ENCODE data around the gene SLC6A8.

SLC6A8 gene

DNA sequence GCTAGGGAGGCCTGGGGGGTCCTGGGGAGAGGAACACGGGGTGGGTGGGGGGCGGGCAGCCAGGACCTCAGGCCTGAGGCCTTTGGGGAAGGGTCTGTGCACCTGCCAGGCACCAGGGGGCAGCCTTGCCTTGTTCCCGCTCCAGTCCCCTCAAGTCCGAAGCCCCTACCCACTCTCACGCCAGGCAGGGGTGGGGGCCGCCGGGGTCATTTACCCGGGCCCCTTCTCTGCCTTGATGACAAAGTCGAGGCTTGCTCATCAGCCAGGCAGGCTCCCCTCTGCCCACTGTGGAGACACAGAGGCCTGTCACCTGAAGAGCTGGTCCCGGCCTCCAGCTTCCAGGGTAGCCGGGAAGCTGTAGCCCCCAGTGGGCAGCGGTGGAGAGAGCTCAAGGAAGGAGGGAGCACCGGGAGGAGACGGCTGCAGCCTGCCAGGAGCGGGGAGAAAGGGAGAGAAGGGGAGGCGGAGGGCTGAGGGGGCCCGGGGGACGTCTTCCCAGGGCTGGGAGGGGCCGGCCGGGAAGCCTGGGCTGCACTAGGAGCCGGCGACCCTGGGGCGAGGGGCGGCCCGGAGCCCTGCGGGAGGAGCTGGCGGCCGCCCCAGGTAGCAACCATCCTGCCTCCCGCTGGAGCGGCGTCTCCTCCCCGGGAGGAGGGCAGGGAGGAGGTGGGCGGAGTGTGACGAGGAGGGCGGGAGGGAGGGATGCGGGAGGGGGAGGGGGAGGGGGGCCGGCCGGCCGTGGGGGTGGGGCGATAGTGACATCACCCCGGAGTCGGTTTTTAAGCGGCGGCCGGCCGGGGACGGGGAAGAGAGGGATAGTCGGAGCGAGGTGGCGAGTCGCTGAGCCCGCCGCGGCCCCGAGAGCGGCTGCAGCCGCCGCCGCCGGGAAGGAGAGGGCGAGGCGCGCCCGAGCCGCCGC, at the start of gene SLC6A8:
Gene SLC6A8 (plus strand): TSS at position 806 of the 919 bp plus-strand sequence. CDS start 649 bp downstream, outside the sequence.
- DNase-seq (ENCODE audit: low read depth): no peak

DNA sequence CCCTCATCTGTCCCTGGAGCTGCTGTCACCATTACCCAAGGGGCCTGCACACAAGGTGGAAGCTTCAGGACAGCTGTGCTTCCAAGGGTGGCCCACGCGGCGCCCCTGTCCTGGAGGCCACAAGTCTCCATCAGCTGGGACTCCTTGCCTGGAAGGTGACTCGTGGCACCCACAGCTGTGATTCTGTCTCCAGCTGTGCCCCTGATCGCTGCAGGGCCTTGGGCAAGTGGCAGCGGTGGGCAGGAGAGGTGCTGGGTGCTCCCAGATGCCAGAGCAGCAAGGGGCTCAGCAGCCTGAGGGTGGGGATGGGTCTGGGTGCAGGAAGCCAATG, 49.7 kb upstream of the SLC6A8 start:
- DNase-seq (ENCODE audit: low read depth): no peak

DNA sequence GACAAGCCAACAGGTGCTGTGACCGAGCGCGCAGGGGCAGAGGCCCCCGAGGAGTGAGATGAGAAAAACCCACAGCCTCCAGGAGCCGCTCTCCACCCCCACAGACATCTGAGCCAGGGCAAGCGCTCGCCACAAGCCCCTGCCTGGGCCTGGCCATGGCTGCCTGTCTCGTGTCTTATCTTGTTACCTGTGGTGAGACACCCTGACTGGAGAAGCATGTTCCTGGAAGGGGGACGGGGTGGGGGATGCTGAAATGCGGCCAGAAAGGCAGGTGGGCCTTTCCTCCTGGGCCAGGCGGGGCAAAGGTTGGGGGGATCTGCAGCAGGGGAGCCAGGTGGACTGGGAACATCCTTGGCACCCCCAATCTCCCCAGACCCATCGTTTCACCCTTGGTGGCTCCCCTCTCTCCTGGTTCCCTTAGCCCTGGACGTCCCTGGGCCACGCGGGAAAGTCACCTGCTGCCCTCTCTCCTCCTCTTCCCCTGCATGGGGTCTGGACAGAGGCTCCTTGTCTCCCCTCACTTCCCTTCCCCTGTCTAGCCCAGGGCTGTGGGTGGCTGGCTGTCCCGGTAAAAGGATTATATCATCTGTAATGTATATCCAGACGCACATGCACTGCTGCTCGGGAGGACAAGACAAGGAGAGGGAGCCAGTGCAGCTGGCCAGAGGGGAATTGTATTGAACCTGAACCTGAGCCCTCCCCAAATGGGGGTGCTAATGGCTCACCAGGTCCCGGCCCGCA, 49.1 kb upstream of the SLC6A8 start:
- no peak for DNase-seq (ENCODE audit: low read depth)

DNA sequence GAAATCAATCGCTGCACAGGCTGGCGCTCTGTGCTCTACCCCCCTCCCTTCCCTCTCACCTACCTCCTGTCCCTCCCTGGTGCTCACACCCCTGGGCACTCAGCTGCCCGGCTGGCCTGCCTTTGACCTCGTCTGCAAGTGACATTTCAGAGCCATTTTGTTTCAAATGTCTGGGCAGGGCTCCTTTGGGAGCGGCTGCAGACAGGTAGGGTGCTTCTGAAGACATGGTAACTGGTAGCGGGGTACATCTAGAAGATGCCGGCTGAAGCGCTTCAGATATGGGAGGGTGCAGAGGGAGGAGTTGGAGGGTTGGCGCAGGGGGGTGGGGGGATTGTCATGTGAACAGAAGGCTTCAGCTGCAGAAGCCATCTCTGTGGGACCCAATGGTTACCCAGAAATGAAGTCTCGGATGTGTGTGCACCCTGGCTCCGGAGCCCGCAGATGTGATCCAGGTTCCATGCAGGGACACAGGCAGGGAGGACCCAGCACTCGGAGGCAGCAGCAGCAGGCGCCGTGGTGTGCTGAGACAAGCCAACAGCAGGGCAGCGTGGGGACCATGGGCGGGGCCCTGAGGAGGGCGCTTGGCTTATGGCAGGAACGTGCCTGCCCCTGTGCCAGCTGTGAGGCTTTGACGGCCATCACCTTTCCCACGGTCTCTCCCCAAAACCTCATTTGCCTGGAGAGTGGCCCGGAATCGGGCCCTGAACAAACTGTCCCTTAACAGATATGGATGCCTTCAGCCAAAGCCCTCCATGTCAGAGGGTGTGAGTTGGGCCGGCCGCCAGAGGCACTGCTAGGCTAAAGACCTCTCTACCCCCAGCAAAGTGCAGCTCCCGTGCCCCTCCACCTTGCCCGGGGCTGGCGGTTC, 48.3 kb upstream of the SLC6A8 start:
- no peak for DNase-seq (ENCODE audit: low read depth)

DNA sequence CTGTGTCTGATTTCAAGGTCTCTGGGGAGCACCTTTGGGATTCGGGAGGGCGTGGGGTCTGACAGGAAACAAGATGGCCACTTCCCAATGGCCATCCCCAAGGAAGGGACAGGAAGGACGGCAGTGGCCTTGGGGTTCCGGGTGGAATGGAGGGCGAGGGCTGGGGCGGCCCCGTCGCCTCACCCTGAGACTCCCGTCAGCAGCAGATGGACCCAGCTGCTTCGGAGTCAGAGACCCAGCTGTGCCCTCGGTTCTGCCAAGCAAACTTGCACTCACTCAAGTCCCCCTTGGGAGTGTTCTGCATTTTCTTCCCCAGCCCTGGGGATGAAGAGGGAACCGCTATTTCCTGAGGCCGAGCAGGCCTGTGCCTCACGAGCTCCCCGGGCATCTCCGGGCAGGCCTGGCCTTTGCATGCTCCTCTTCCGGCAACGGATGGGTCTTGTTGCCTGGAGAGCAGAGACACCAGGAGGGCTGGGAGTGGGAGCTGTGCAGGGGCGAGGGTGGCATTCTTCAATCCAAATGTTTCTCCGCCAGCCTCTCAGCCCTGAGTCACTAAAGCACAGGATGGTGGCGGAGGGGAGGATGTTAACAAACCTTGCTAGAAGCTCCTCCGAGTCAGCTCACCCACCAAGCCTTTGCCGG, 47.6 kb upstream of the SLC6A8 start:
- DNase-seq (ENCODE audit: low read depth): no peak

DNA sequence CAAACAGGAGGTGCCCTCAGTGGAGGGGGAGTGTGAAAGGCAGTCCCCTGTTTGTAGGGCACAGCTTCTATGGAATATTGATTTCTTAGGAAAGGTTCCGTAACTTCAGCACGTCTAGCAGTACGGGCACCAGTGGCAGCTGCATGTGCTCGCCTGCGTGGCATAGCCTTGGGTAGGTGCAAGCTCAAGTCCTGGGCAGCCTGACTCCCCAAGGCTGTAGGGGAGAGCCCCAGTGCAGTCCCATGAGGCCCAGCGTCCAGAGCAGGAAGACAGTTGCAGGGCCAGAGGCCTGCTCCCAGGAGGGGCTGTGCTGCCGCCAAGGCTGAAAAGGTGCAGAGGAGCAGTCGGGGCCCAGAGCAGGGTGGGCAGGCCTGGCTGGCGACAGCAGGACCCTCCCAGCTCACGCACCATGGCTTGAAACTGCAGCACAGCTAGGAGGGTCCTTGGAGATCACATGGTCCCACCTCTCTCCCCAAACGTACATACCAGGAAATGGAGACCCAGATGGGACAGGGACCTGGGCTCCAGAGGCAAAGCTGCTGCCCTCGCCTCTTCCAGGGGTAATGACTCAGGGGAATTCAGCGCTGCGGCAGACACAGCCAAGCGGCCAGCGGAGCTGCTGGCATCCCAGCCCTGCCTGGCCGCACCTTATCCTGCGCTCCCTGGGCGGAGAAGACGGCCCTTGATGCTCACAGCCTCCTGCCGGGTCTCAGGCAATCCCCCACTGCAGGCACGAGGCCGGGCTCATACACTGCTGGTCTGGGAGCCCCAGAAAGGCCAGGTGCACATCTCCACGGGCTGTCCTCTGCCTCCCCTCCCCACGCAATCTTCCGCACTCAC, 46.8 kb upstream of the SLC6A8 start:
- no peak for DNase-seq (ENCODE audit: low read depth)

DNA sequence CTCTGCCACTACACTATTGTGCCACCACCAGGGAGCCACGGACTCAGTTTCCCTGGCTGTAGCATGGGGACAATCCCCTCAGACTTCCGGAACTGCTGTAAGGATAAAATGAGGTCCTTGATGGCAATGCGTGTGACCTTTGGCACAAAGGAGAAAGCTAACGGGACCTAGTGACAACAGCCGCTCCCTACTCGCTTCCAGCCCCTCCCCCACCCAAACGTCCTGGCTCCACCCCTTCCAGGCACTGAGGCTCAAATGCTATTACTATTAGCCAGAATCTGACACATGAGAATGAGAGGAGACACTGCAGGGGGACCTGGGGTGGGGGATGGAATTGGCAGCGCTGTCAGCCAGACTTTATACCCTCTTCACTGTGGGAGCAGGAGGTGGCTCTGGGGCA, 46.1 kb upstream of the SLC6A8 start:
- DNase-seq (ENCODE audit: low read depth): no peak

DNA sequence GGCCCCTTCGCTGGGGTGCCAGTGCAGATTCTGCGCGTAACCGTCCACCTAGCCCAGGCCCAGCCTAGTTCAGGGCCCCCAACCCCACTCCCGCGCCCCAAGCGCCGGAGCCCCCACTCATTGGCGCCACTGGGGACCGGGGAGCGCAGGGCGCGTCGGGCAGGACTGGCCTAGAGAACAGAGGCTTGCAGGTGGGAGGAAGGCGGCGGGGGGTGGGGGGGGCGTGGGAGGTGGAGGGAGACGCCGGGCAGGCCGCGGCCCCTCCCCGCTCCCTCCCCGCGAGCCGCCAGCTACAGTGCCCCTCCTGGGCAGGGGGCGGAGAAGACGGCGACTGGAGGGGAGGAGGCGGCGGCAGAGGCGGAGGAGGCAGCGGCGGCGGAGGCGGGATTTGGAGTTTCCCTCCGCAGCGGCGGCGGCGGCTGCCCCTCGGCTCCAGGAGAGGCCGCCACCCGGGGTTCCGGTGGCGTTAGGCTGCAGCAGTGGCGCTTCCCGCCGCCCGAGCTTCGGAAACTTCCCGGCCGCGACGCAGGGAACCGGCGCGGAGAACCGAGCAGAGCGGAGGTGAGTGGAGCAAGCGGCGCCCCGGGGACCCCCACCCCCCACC, 45.6 kb upstream of the SLC6A8 start:
- DNase-seq (ENCODE audit: low read depth): no peak

DNA sequence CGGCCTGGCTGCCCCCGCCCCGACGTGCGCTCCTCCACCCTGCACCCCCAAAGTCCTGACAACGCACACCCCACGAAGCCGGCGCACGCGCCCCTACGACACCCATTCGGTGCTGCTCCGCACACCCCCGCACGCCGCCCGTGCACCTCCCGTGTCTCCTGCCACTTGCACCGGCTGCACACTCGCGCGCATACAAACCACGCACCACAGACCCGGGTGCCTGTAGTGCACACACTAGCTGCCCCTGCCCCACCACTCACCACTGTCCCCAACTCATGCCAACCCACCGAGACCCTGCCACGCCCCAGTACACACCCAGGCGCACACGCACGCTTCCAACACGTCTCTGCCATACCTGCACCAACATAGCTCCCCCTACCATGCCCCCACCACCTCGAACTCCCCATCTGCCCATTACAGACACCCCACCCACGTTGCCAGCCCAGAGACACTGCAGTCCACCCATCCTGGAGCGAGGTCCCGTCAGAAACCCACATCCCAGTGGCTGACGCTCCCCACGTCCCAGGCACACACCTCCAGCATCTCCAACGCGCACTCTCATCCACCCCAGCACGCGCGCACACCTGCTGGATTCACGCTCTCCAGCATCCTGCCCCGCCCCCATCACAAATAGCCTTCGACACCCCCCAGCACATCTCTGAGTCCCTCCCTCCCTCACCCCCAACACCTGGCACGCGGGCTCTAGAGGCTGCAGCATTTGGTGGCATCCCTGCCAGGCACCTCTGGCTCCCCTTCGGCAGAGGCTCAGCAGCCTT, 44.9 kb upstream of the SLC6A8 start:
- no peak for DNase-seq (ENCODE audit: low read depth)

DNA sequence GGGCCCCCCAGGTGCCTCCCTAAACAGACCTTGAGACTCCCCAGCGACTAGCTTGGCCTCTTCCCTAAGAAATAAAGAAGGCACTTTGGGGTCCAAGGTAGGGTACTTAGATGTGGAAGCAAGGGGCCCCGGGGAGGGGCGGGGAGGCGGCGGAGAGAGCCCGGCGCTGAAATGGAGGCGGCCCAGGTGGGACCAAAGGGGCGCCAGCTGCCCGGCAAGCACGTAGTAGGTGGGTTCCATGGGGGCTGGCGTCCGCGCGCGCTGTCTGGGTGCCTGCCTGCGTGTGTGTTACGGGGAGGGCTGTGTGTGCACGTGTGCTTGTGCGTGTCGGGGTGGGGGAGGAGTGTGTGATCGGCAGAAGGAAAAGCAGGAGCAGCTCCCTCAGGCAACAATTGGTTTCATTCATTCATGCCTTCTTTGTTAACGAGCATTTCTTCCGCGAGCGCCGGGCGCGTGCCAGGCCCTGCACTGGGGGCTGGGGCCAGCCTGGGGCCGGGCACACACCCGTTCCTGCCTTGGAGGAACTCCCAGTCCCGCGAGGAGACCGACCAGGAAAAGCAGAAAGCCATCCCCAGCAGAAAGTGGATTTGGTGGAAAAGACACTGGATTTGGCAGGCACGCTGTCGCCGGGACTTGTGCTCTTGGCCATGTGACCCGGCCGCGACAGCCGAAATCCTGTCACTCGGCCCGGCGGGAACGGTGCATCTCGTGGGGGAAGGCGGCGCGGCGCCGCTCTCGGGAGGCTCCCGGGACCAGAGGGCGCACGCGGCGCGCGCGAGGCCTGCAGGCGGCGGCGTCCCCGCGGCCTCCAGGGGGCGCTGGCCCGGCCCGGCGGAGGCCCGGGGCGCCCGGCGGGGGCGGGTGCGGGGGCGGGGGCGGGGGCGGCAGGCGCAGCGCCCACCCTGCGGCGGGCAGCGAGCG, 44.0 kb upstream of the SLC6A8 start:
- DNase-seq (ENCODE audit: low read depth): no peak

DNA sequence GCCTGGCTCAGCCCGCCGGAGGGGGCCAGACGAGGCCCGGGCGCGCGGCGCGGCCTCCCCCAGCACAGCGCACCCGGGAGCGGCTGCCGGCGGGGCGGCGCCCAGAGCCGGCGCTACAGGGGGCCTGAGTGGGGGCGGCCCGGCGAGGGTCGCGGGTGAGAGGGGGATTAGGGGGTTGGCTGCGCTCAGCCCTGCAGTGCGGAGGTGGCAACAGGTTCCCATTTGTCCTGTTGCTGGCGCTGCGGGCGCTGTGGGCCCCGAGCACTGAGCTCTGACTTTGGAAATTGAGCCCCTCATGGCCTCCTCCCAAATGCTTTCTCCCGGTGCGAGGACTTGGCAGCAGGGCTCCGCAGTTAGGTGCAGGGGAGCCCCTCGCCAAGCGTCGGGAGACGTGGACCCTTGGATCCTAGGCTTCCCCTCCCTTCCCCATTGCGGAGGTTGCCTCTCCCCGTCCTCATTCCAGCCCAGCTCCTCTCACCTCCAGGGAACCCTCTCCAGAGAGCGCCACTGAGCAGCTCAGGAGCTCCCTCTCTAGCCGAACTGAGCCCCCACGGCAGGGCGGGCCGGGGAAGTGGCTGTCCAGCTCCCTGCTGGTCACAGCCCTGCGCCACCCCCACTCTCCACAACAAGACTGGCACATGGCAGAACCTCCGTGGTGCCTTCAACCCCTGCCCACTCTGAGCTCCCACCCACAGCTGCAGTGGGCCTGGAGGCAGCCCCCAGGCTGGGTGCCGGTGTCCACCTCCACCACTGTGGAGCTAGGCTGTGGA, 43.2 kb upstream of the SLC6A8 start:
- DNase-seq (ENCODE audit: low read depth): no peak

DNA sequence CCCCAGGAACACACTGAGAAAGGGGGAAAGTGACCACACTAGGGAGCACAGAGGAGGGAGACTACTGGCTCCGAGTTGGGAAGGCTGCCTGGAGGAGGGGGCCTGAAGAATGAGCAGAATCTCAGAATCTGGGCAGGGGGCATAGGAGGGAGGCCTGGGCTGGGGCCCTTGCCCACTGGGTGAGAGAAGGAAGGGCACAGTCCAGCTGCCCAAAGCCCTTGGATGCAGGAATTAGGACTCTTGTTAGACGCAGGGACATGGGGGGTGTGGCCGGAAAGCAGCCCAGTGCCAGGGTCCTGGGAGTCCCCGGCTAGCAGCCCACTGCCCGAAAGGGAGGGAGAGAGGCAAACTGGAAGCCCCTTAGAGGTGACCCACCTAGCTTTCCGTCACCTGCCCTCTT, 42.6 kb upstream of the SLC6A8 start:
- no peak for DNase-seq (ENCODE audit: low read depth)

DNA sequence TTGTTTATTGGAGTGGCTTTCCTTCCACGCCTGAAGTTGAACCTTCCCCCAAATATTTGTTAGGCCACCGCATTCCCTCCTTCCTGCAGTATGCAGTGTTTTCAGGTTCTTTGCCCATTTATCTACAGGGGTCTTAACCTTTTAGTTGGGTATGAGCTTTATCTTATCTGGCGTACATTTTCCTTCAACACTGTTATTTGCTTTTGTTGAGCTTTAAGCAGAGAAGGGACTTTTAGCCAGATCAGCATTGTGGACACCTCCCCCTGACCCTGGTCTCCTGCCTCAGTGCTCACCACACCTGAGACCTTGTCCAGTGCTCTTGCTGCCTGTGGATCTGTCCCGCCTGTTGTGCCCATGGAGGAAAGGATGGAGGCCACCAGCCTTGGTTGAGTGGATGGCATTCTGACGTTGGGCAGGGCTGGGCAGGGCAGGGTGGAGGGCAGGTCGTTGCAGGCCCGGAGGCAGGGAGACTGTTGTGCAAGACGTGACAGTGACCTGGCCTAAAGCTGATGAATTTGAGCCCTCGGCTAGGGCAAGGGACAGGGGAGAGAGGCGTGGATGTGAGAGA, 41.7 kb upstream of the SLC6A8 start:
- no peak for DNase-seq (ENCODE audit: low read depth)

DNA sequence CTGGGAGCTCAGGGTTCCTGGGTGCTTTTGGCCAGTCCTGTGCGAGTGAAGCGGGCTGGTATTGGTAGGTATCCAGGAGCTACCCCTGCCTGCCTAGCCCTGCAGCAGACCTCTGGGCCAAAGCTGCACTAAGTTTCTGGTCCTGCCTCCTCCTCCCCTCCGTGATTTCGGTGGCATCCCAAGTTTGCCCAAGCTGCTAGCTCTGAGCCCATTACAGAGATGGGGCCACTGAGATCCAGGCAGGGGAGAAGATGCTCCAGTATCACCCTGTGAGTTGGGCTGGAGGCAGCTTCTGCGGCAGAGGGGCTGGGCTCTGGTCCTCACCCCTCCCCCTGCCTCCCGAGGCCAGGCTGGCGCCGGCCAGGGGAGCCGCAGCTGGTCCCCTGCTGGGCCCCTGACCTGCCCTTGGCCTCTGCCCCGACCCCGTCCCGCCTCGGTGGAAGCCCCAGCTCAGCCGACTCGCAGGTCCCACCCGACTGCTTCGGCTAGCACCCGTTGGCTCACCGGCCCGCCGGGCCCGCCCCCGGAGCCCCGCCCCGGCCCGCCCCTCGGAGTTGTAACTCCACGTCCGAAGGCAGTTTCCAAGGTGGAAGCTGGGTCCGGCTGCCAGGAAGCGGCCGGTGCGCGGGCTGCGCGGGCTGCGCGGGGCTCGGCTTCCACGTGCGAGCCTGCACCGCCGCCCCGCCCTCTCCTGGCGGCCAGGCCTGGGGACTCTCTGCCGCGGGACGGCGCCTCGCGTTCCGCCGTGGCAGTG, 40.9 kb upstream of the SLC6A8 start, which contains the start of gene DUSP9:
Gene DUSP9 (plus strand): TSS at position 584 of the 754 bp plus-strand sequence. CDS start 751 bp downstream, outside the sequence.
- no peak for DNase-seq (ENCODE audit: low read depth)

DNA sequence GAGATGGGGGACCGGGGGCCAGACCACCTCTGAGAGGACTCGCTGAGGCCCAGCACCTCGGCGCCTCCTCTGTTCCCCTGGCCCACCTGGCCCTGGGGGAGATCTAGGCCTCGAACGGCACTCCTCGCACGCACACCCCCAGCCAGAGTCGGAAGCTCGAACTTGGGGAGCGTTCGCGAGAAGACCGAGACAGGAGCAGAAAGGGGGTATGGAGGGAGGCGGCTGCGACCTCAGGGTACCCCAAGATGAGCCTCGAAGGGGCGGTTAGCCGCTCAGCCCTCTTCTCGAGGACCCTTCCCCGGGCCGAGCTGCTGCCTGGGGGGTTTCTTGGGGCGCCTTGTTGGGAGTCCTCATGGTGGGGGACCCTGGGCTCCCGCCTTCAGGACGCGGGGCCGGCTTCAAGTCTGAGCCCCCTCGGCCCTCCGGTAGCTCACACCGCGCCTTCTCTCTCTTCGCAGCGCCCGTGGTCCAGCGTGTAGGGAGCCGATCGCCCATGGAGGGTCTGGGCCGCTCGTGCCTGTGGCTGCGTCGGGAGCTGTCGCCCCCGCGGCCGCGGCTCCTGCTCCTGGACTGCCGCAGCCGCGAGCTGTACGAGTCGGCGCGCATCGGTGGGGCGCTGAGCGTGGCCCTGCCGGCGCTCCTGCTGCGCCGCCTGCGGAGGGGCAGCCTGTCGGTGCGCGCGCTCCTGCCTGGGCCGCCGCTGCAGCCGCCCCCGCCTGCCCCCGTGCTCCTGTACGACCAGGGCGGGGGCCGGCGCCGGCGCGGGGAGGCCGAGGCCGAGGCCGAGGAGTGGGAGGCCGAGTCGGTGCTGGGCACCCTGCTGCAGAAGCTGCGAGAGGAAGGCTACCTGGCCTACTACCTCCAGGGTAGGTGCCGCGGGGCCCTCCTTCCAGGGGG, 40.0 kb upstream of the SLC6A8 start:
- no peak for DNase-seq (ENCODE audit: low read depth)

All from CMK (cell line).